ENCODE measurements around the gene DALRD3. TPM values are rescaled to one million over a fixed set of nuclear protein-coding genes. Genes with fewer than 3 reads are reported as not detected.

DALRD3 gene
- total RNA-seq, 1 experiment from 2014 or later: 29.7 TPM

- peak; percentile 87 for DNase-seq (ENCODE audit: extremely low read depth, low read depth)
Measured at GRCh38 chr3:49007068-49007770, 11.2 kb downstream of the DALRD3 start, which contains the start of gene WDR6. Gene WDR6, plus strand, starts transcription at chr3:49007391. Its CDS starts 41 bp downstream, at chr3:49007432.

- no peak for DNase-seq (ENCODE audit: extremely low read depth, low read depth)
Measured at GRCh38 chr3:49006408-49007067, 11.8 kb downstream of the DALRD3 start.

GRCh38 chr3:49005998-49006397 is 12.4 kb downstream of the DALRD3 start:
- DNase-seq (ENCODE audit: extremely low read depth, low read depth): no peak

- no peak for DNase-seq (ENCODE audit: extremely low read depth, low read depth)
Measured at GRCh38 chr3:49005303-49005680, 13.1 kb downstream of the DALRD3 start.

- DNase-seq (ENCODE audit: extremely low read depth, low read depth): no peak
Measured at GRCh38 chr3:49004352-49005302, 13.8 kb downstream of the DALRD3 start.

GRCh38 chr3:49001155-49001554 is 17.2 kb downstream of the DALRD3 start:
- DNase-seq (ENCODE audit: extremely low read depth, low read depth): no peak

- no peak for DNase-seq (ENCODE audit: extremely low read depth, low read depth)
Measured at GRCh38 chr3:48999085-48999858, 19.1 kb downstream of the DALRD3 start.

GRCh38 chr3:48997714-48998637 is 20.4 kb downstream of the DALRD3 start:
- no peak for DNase-seq (ENCODE audit: extremely low read depth, low read depth)

- DNase-seq (ENCODE audit: extremely low read depth, low read depth): no peak
Measured at GRCh38 chr3:48997102-48997635, 21.2 kb downstream of the DALRD3 start.

- no peak for DNase-seq (ENCODE audit: extremely low read depth, low read depth)
Measured at GRCh38 chr3:48996640-48997039, 21.7 kb downstream of the DALRD3 start.

- no peak for DNase-seq (ENCODE audit: extremely low read depth, low read depth)
Measured at GRCh38 chr3:48993834-48994233, 24.5 kb downstream of the DALRD3 start.

GRCh38 chr3:48991851-48992545 is 26.4 kb downstream of the DALRD3 start:
- no peak for DNase-seq (ENCODE audit: extremely low read depth, low read depth)

- DNase-seq (ENCODE audit: extremely low read depth, low read depth): no peak
Measured at GRCh38 chr3:48990636-48991469, 27.5 kb downstream of the DALRD3 start.

- peak; percentile 72 for DNase-seq (ENCODE audit: extremely low read depth, low read depth)
Measured at GRCh38 chr3:48989796-48990635, 28.4 kb downstream of the DALRD3 start, which contains the start of gene P4HTM. Gene P4HTM, plus strand, starts transcription at chr3:48990241. Its CDS starts 16 bp downstream, at chr3:48990257.

- no peak for DNase-seq (ENCODE audit: extremely low read depth, low read depth)
Measured at GRCh38 chr3:48989126-48989795, 29.1 kb downstream of the DALRD3 start.

- no peak for DNase-seq (ENCODE audit: extremely low read depth, low read depth)
Measured at GRCh38 chr3:48985831-48986376, 32.5 kb downstream of the DALRD3 start.

Data from NCI-H460 (cell line).